AG10803 (cell line): Measurements from ENCODE around the gene INTS15.

Experiments used
- DNase-seq: peaks from one replicate; pipeline ENCODE4 v3.0.0; 2010; ENCODE audit warnings: low read depth
- H3K4me3 ChIP-seq: 2 replicates; pipeline ENCODE4 v1.5.1; 2011; ENCODE audit warnings: mild to moderate bottlenecking, low read length, control low read depth
- TF ChIP-seq, protein P1 (sequence below): conservative IDR thresholded peaks from 2 replicates; pipeline ENCODE4 v1.5.1; 2011; ENCODE audit warnings: mild to moderate bottlenecking, low read length, control low read depth, inconsistent platforms

INTS15 gene

GRCh38 chr7:6656413-6656812, 66.6 kb downstream of the INTS15 start:
- no peak overlapping the region for H3K4me3 ChIP-seq
- no peak for DNase-seq
- TF ChIP-seq, protein P1, sequence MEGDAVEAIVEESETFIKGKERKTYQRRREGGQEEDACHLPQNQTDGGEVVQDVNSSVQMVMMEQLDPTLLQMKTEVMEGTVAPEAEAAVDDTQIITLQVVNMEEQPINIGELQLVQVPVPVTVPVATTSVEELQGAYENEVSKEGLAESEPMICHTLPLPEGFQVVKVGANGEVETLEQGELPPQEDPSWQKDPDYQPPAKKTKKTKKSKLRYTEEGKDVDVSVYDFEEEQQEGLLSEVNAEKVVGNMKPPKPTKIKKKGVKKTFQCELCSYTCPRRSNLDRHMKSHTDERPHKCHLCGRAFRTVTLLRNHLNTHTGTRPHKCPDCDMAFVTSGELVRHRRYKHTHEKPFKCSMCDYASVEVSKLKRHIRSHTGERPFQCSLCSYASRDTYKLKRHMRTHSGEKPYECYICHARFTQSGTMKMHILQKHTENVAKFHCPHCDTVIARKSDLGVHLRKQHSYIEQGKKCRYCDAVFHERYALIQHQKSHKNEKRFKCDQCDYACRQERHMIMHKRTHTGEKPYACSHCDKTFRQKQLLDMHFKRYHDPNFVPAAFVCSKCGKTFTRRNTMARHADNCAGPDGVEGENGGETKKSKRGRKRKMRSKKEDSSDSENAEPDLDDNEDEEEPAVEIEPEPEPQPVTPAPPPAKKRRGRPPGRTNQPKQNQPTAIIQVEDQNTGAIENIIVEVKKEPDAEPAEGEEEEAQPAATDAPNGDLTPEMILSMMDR: no peak
